Gastrocnemius medialis (tissue), 4 donors: ENCODE results near the gene GIT2.

Experiments used
- POLR2A ChIP-seq, 2 donors: fragments of 450-650 bp; IDR thresholded peaks; one replicate each; pipeline ENCODE4 v1.6.1; 2017; ENCODE audit warnings: antibody characterized with exemption in 2 of 2, mild to moderate bottlenecking in 2 of 2, moderate library complexity in 2 of 2
- TF ChIP-seq, protein P1 (sequence below), 5 experiments: fragments of 450-650 bp in 3 of 5; fragments of 200-600 bp in 2 of 5; sonication (generic) in 2 of 5; IDR thresholded peaks in 4 of 5; conservative IDR thresholded peaks in 1 of 5; 1 replicate in 4 of 5; 2 replicates in 1 of 5; pipeline ENCODE4 v1.5.1; 2016 to 2019; ENCODE audit warnings: antibody characterized with exemption in 5 of 5, mild to moderate bottlenecking in 3 of 5, moderate library complexity in 3 of 5

DNA sequence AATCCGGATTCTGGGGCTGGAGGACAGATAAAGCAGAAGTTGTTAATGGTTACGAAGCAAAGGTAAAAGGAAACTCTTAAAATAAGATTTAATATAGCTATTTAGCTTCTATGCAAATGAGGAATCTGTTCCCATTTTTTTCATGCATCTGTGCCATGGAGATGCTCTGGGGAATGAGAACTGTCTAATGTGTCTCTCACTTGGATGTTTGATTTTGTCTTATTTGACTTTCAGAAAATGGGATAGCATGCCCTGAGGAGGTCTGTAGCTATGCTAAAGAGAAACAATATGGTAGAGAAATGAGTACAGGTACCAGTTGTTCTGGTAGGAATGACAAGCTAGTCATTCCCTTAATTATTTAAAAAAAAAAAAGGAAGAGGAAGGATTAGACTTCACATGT is 27.9 kb upstream of the GIT2 start:
- TF ChIP-seq, protein P1, sequence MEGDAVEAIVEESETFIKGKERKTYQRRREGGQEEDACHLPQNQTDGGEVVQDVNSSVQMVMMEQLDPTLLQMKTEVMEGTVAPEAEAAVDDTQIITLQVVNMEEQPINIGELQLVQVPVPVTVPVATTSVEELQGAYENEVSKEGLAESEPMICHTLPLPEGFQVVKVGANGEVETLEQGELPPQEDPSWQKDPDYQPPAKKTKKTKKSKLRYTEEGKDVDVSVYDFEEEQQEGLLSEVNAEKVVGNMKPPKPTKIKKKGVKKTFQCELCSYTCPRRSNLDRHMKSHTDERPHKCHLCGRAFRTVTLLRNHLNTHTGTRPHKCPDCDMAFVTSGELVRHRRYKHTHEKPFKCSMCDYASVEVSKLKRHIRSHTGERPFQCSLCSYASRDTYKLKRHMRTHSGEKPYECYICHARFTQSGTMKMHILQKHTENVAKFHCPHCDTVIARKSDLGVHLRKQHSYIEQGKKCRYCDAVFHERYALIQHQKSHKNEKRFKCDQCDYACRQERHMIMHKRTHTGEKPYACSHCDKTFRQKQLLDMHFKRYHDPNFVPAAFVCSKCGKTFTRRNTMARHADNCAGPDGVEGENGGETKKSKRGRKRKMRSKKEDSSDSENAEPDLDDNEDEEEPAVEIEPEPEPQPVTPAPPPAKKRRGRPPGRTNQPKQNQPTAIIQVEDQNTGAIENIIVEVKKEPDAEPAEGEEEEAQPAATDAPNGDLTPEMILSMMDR (IDR thresholded peaks at IDR 0.05 in 4 of 5, conservative IDR thresholded peaks at IDR 0.05 in 1 of 5): no peak
- TF ChIP-seq POLR2A (IDR thresholded peaks at IDR 0.05): no peak
